Neural crest cell (in vitro differentiated cells): ENCODE measurements around the gene ADD3. TPM values are rescaled to one million over a fixed set of nuclear protein-coding genes. Genes with fewer than 3 reads are reported as not detected.

Source experiments
- DNase-seq: peaks from one replicate; pipeline ENCODE4 v3.0.0; 2021; ENCODE audit warnings: low read depth, mixed read lengths, low spot score
- H3K27ac Mint-ChIP-seq: one replicate; pipeline ENCODE4 v1.8.0; 2021; ENCODE audit warnings: mild to moderate bottlenecking, mixed read lengths; ENCODE audit not compliant: unreplicated experiment
- H3K27me3 Mint-ChIP-seq: 2 replicates; pipeline ENCODE4 v1.8.0; 2021; ENCODE audit warnings: low read depth, mild to moderate bottlenecking, mixed read lengths
- H3K36me3 Mint-ChIP-seq: 2 replicates; pipeline ENCODE4 v1.8.0; 2021; ENCODE audit warnings: low read depth, mild to moderate bottlenecking, mixed read lengths
- H3K4me1 Mint-ChIP-seq: 2 replicates; pipeline ENCODE4 v1.8.0; 2021; ENCODE audit warnings: mixed read lengths
- H3K4me3 Mint-ChIP-seq: one replicate; pipeline ENCODE4 v1.8.0; 2021; ENCODE audit warnings: mild to moderate bottlenecking, mixed read lengths
- H3K9me3 Mint-ChIP-seq: 2 replicates; pipeline ENCODE4 v1.8.0; 2021; ENCODE audit warnings: mixed read lengths
- CTCF ChIP-seq: fragments of 200-600 bp; sonication (generic); conservative IDR thresholded peaks from 2 replicates; pipeline ENCODE4 v1.5.0; 2021; ENCODE audit warnings: antibody characterized with exemption, mild to moderate bottlenecking
- total RNA-seq: library from RNA; stranded (reverse); gene quantifications from 2 replicates; pipeline ENCODE4 v1.2.1, GENCODE V29; 2021

ADD3 gene
- total RNA-seq, 1 donor from 2014 or later: 50.2 TPM

GRCh38 chr10:110163841-110164240, 156.1 kb downstream of the ADD3 start:
- H3K36me3 Mint-ChIP-seq: no peaks in the 10 kb centered on the region
- H3K27ac Mint-ChIP-seq: no peak overlapping the region
- TF ChIP-seq CTCF: no peak
- peaks cover 51% of the 10 kb centered on the region for H3K27me3 Mint-ChIP-seq
- H3K4me3 Mint-ChIP-seq: no peak overlapping the region
- no peaks in the 10 kb centered on the region for H3K9me3 Mint-ChIP-seq
- H3K4me1 Mint-ChIP-seq: no peaks in the 10 kb centered on the region
- DNase-seq: no peak

- H3K9me3 Mint-ChIP-seq: no peaks in the 10 kb centered on the region
- peaks cover 65% of the 10 kb centered on the region for H3K27me3 Mint-ChIP-seq
- no peak overlapping the region for H3K27ac Mint-ChIP-seq
- no peak for TF ChIP-seq CTCF
- H3K4me3 Mint-ChIP-seq: no peak overlapping the region
- DNase-seq: no peak
- no peaks in the 10 kb centered on the region for H3K36me3 Mint-ChIP-seq
- H3K4me1 Mint-ChIP-seq: peaks cover 5% of the 10 kb centered on the region
These were observed 157.5 kb downstream of the ADD3 start for GRCh38 chr10:110165239-110165638.

- Mint-ChIP-seq H3K4me1 (peaks cover 12% of the 10 kb centered on the region), H3K27ac (no peak overlapping the region), H3K4me3 (no peak overlapping the region), H3K27me3 (peaks cover 81% of the 10 kb centered on the region), H3K36me3 (no peaks in the 10 kb centered on the region), H3K9me3 (no peaks in the 10 kb centered on the region)
- TF ChIP-seq CTCF: no peak
- no peak for DNase-seq
These were observed 159.4 kb downstream of the ADD3 start for GRCh38 chr10:110167149-110167548.

GRCh38 chr10:110168601-110169481, 161.1 kb downstream of the ADD3 start:
- Mint-ChIP-seq H3K27me3 (peaks cover 88% of the 10 kb centered on the region), H3K4me3 (no peak overlapping the region), H3K9me3 (no peaks in the 10 kb centered on the region), H3K4me1 (peaks cover 12% of the 10 kb centered on the region), H3K36me3 (no peaks in the 10 kb centered on the region), H3K27ac (no peak overlapping the region)
- TF ChIP-seq CTCF: no peak
- no peak for DNase-seq

- TF ChIP-seq CTCF: no peak
- no peak overlapping the region for H3K27ac Mint-ChIP-seq
- no peak for DNase-seq
These were observed 161.8 kb downstream of the ADD3 start for GRCh38 chr10:110169586-110169985.

More at GRCh38 chr10:110169586-110169985, 161.8 kb downstream of the ADD3 start:
- no peak overlapping the region for H3K4me3 Mint-ChIP-seq
- H3K9me3 Mint-ChIP-seq: no peaks in the 10 kb centered on the region
- H3K27me3 Mint-ChIP-seq: peaks cover 84% of the 10 kb centered on the region
- no peaks in the 10 kb centered on the region for H3K36me3 Mint-ChIP-seq
- H3K4me1 Mint-ChIP-seq: peaks cover 12% of the 10 kb centered on the region
